ENCODE data around the gene DHX32.

DNA sequence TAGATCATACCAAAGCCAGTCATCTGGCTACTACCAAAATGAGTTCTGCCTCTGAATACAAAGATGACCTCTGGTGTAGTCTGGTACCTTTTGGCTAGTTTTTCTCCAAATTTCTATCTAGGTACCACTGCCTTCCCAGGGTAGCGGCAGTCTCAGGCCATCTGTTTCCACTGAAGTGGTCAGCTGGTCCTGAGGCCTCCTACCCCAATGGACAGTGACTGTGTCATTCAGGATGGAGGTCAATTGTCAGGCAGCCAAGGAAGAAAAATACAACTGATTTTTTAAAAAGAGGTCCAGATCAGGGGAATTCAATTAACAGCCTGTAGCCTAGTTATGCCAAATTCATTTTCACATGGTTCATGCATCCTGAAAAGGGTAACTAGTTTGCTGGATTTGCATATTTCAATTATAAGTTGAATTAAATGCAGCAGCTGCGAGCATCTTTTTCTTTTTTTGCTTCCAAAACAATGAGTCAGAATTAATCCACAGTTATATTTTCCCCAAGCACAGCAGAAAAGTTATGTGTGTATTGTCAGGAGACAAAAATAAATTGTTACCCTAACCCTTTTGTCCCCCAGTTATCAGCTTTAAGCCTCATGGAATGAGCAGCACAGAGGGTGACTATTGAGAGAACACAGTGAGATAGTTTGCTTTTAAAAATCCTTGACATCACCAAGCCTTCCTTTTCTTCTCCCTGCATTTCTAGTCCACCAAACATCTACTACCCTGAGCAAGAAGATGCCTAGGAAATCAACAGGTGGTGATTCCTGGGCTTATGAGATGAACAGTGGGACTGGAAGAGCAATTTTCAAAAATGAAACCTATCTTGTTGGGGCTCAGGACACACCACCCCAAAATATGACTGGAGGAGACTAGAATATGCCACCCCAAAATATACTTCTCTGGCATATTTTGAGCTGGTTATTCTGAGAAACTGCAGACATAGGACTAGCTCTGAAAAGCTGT lies 30.0 kb downstream of the DHX32 start:
- TF ChIP-seq POLR2AphosphoS5 (IDR thresholded peaks at IDR 0.05; ENCODE audit: low read depth, low read length) (no peak), SPI1 (IDR thresholded peaks at IDR 0.05; ENCODE audit: low read depth, low read length) (no peak), POLR2A (IDR thresholded peaks at IDR 0.05; ENCODE audit: low read depth, low read length) (no peak)

All from GM12891 (cell line).